Adrenal gland (tissue), 19 donors: Measurements from ENCODE around the gene THSD4. TPM values are rescaled to one million over a fixed set of nuclear protein-coding genes. Genes with fewer than 3 reads are reported as not detected.

Source experiments
- DNase-seq, 7 donors: peaks; one replicate each; pipeline ENCODE4 v3.0.0-alpha.2; 2019 to 2020
- H3K27ac ChIP-seq, 5 donors: fragments of 200-600 bp; sonication (generic) in 4 of 5; 1 replicate in 3 of 5; 2 replicates in 2 of 5; pipeline versions ENCODE4 v1.5.1 to v1.8.0; 2016 to 2020; ENCODE audit warnings: mild to moderate bottlenecking in 1 of 5
- H3K27me3 ChIP-seq: fragments of 200-600 bp; 2 replicates; pipeline ENCODE4 v1.8.0; 2021
- H3K36me3 ChIP-seq, 2 donors: fragments of 200-600 bp; replicated peaks in 1 of 2; 1 replicate in 1 of 2; 2 replicates in 1 of 2; pipeline versions ENCODE4 v1.5.1 to v1.8.0; 2018 to 2022
- H3K4me1 ChIP-seq, 2 donors: fragments of 200-600 bp; replicated peaks in 1 of 2; 1 replicate in 1 of 2; 2 replicates in 1 of 2; pipeline versions ENCODE4 v1.5.1 to v1.8.0; 2018 to 2021
- H3K4me3 ChIP-seq, 4 donors: fragments of 200-600 bp; sonication (generic) in 3 of 4; one replicate each; pipeline ENCODE4 v1.5.1; 2016 to 2018
- H3K9me3 ChIP-seq, 3 donors: fragments of 200-600 bp; sonication (generic) in 1 of 3; replicated peaks in 1 of 3; 1 replicate in 2 of 3; 2 replicates in 1 of 3; pipeline versions ENCODE4 v1.5.1 to v1.8.0; 2016 to 2021
- POLR2A ChIP-seq, 2 donors: fragments of 450-650 bp; IDR thresholded peaks; one replicate each; pipeline ENCODE4 v1.6.1; 2017; ENCODE audit warnings: antibody characterized with exemption in 2 of 2, mild to moderate bottlenecking in 2 of 2, moderate library complexity in 1 of 2
- WGBS, 4 donors: extraction: QIAGEN DNeasy Blood & Tissue Kit in 2 of 4; methylation state at CpG; one replicate each; pipeline versions ENCODE4 v1.1.5 to v1.1.7; 2013 to 2017; 5-methylcytosine and 5-hydroxymethylcytosine counted together
- intact Hi-C, 2 donors: fragments of 100-400 bp; cut with DNase I; formaldehyde crosslinking; loops; one replicate each; pipeline versions ENCODE4 v1.14.1 to v1.15.0; 2022 to 2023
- long read RNA-seq, 10 donors: library from polyadenylated mRNA in 3 of 10; unstranded in 2 of 10; stranded (forward) in 1 of 10; transcript quantifications; one replicate each; pipeline ENCODE4 v2.0.0 and lab custom pipeline, GENCODE V29; 2021 to 2026
- polyA plus RNA-seq, 3 donors: library from polyadenylated mRNA; stranded (reverse); fragments of 200-250 nt in 2 of 3; fragments of 350-450 nt in 1 of 3; fragmentation: Illumina TruSeq in 1 of 3; extraction: RNeasy Lipid Tissue Mini Kit (QIAGEN cat#74804) in 1 of 3; gene quantifications; one replicate each; pipeline ENCODE4 v1.2.3, GENCODE V29; 2013 to 2014
- total RNA-seq, 9 donors: library from RNA; depleted of rRNA in 4 of 9; stranded (reverse); fragments of >200 nt in 4 of 9; fragments of 120-200 nt in 1 of 9; fragmentation: NEBNext Ultra II Directional in 1 of 9; extraction: Animal tissue kit (Norgen Biotek cat#: 25700) in 1 of 9; gene quantifications; one replicate each; pipeline versions ENCODE4 v1.1.0 to v1.2.4, GENCODE V29; 2013 to 2023
- TF ChIP-seq, protein P1 (sequence below), 6 experiments: fragments of 450-650 bp in 4 of 6; fragments of 200-600 bp in 2 of 6; sonication (generic) in 1 of 6; IDR thresholded peaks; 1 replicate in 5 of 6; 2 replicates in 1 of 6; pipeline versions ENCODE4 v1.5.1 to v1.8.0; 2016 to 2021; ENCODE audit warnings: antibody characterized with exemption in 6 of 6, mild to moderate bottlenecking in 2 of 6, moderate library complexity in 1 of 6
- donor health status: healthy with polysubstance abuse.
- donor health status: Bipolar disorder and iron deficiency.
- donor health status: DM: yes; HTN: yes; CAD: no.
- donor health status: DM: no; HTN: no; CAD: no.
- donor health status: DM: no; HTN: no; CAD: no.
- donor health status: DM: yes; HTN: yes; CAD: no.

THSD4 gene
- total RNA-seq (10 to 100 TPM; 11.8 to 53.2 (median 23.9) TPM), polyA plus RNA-seq (10 to 100 TPM in 1 of 3 donors, 1 to 10 TPM in 2; 5.3 to 24.1 (median 8.1) TPM)
- long read RNA-seq, donor 1, result 0 reads
- long read RNA-seq, donor 2, result 0 reads
- long read RNA-seq, donor 3, result 0 reads
- long read RNA-seq, donor 4, partial matches to known transcripts, result 0 of 2 reads
- long read RNA-seq, donor 4, other reads (novel, unspliced or antisense), result 2 of 2 reads
- long read RNA-seq, donor 5, partial matches to known transcripts, result 0 of 4 reads
- long read RNA-seq, donor 5, other reads (novel, unspliced or antisense), result 3 of 4 reads
- long read RNA-seq, donor 6, partial matches to known transcripts, result 0 of 4 reads
- long read RNA-seq, donor 6, other reads (novel, unspliced or antisense), result 4 of 4 reads
- long read RNA-seq, donor 7, result 0 reads
- long read RNA-seq, donor 8, result 0 reads
- long read RNA-seq, donor 9, result 0 reads
- long read RNA-seq, donor 10, partial matches to known transcripts, result 20 of 20 reads
- long read RNA-seq, donor 10, other reads (novel, unspliced or antisense), result 0 of 20 reads

GRCh38 chr15:71114887-71115566 lies at the start of gene THSD4:
TSS of gene THSD4 (plus strand) at chr15:71115471.
- H3K27me3 ChIP-seq, result no peaks in the 10 kb centered on the region
- WGBS, 4 donors, result 18 to 61% (median 20%) methylated on average over 12 to 52 of the region's 52 CpGs
- peak within 1 kb of the TSS in 4 of 5 donors; percentile 49 to 85 (median 64) for H3K27ac ChIP-seq
- intact Hi-C loops, result loop anchor here in 1 of 2 donors (5.0 to 10.0 kb wide), 2 partner anchors 130 to 327 kb away; no protein-coding TSS in a partner anchor
- peak in 1 of 2 donors; percentile 21 for TF ChIP-seq POLR2A (IDR thresholded peaks at IDR 0.05)
- TF ChIP-seq, protein P1, sequence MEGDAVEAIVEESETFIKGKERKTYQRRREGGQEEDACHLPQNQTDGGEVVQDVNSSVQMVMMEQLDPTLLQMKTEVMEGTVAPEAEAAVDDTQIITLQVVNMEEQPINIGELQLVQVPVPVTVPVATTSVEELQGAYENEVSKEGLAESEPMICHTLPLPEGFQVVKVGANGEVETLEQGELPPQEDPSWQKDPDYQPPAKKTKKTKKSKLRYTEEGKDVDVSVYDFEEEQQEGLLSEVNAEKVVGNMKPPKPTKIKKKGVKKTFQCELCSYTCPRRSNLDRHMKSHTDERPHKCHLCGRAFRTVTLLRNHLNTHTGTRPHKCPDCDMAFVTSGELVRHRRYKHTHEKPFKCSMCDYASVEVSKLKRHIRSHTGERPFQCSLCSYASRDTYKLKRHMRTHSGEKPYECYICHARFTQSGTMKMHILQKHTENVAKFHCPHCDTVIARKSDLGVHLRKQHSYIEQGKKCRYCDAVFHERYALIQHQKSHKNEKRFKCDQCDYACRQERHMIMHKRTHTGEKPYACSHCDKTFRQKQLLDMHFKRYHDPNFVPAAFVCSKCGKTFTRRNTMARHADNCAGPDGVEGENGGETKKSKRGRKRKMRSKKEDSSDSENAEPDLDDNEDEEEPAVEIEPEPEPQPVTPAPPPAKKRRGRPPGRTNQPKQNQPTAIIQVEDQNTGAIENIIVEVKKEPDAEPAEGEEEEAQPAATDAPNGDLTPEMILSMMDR (IDR thresholded peaks at IDR 0.05), result peak; percentile 89 to 98 (median 96)
- H3K9me3 ChIP-seq, result no peaks in the 10 kb centered on the region
- H3K4me1 ChIP-seq, result peaks cover 0 to 5% of the 10 kb centered on the region in 2 donors
- peak; percentile 76 to 84 (median 80) for DNase-seq
- H3K4me3 ChIP-seq, result peak within 1 kb of the TSS in 2 of 4 donors; percentile 54 to 80
- H3K36me3 ChIP-seq, result no peaks in the 10 kb centered on the region

DNA sequence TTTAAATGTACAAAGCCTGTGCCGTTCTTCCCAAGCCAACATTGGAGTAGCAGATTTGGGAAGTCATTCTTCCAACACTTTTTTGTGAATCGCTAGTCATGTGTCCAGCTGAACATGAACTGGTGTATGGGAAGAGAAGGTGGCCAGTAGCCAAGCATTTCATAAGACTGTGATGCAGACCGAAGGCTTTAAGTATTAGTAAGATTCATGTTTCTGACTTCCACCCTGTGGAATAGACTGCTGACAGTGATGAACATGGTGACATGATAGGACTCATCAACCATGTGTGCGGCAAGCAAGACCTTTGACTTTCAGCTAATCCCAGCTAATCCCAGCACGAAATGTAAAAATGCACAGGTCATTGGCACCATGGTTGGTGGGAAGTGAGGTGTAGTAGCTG lies 48.3 kb upstream of the THSD4 start:
- intact Hi-C loops, result no loop called here
- H3K27me3 ChIP-seq, result no peaks in the 10 kb centered on the region
- no peak overlapping the region for H3K27ac ChIP-seq
- H3K9me3 ChIP-seq, result no peaks in the 10 kb centered on the region
- DNase-seq, result no peak
- WGBS, 4 donors, result 86 to 96% (median 89%) methylated on average over 5 of the region's 5 CpGs
- H3K4me3 ChIP-seq, result no peak overlapping the region
- no peaks in the 10 kb centered on the region for H3K36me3 ChIP-seq
- no peaks in the 10 kb centered on the region for H3K4me1 ChIP-seq
- TF ChIP-seq, protein P1 (IDR thresholded peaks at IDR 0.05), result no peak
- no peak for TF ChIP-seq POLR2A (IDR thresholded peaks at IDR 0.05)

- WGBS, 4 donors, result 48 to 63% (median 56%) methylated on average over 2 of the region's 2 CpGs
- H3K4me3 ChIP-seq, result no peak overlapping the region
- no peak for DNase-seq
These were observed 45.6 kb upstream of the THSD4 start for GRCh38 chr15:71069693-71070092.

DNA sequence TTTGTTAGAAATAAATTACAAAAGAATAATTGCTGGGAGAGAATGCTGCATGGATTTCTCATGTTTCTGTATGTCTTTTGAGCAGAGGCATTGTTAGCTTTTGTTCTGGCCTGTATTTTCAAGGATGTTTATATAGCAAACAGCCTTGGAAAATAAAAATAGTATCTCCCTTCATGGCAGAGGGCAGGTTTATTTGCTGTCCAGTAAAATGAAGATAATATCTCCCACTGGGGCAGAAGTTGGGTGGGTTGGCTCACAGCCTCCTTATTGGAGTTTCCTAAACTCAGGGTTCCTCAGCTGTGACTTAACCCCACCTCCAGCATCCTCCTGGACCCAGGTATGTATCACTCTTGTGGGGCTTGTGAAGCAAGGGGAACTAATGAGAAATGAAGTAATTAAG lies 43.7 kb upstream of the THSD4 start:
- Histone ChIP-seq H3K4me3 (no peak overlapping the region), H3K27ac (no peak overlapping the region), H3K4me1 (no peaks in the 10 kb centered on the region), H3K27me3 (no peaks in the 10 kb centered on the region), H3K9me3 (no peaks in the 10 kb centered on the region), H3K36me3 (no peaks in the 10 kb centered on the region)
- TF ChIP-seq, protein P1 (IDR thresholded peaks at IDR 0.05), result no peak
- TF ChIP-seq POLR2A (IDR thresholded peaks at IDR 0.05), result no peak
- intact Hi-C loops, result no loop called here
- no peak for DNase-seq

More at GRCh38 chr15:71069693-71070092, 45.6 kb upstream of the THSD4 start:
- H3K27me3 ChIP-seq, result no peaks in the 10 kb centered on the region
- TF ChIP-seq POLR2A (IDR thresholded peaks at IDR 0.05), result no peak
- TF ChIP-seq, protein P1 (IDR thresholded peaks at IDR 0.05), result no peak
- no peaks in the 10 kb centered on the region for H3K4me1 ChIP-seq
- H3K9me3 ChIP-seq, result no peaks in the 10 kb centered on the region
- intact Hi-C loops, result no loop called here
- no peaks in the 10 kb centered on the region for H3K36me3 ChIP-seq
- H3K27ac ChIP-seq, result no peak overlapping the region
